ENCODE data around the gene CHIA.

DNA sequence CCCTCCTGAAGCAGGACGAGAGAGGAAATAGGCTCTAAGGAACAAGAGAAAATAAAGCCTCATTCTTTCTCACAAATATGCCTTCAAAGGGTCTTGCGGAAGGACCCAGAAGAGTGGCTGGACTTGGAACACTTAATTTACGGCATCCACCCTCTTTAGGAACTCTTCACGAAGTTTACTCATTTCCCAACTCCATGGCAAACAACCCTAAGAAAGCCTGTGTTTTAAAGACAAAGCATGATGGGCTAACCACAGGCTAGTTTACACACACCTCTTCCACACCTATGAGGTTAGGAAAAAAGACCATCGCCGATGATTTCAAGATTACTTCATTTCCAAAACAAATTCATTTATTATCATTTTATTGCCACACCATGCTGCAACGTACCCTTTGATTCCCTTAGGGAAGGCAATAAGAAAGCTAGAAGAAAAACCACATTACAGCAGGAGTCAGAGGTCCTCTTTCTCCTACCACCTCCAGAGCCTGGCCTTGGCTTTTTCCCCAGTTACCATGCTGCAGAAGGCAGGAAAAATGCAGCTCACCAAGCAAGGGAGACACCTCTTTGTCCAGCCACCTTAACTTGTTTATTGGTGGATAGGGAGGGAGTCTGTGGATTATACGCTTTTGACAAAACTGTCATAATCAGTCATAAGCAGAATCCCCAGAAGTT is 33.5 kb upstream of the CHIA start:
- TF ChIP-seq, protein P1, sequence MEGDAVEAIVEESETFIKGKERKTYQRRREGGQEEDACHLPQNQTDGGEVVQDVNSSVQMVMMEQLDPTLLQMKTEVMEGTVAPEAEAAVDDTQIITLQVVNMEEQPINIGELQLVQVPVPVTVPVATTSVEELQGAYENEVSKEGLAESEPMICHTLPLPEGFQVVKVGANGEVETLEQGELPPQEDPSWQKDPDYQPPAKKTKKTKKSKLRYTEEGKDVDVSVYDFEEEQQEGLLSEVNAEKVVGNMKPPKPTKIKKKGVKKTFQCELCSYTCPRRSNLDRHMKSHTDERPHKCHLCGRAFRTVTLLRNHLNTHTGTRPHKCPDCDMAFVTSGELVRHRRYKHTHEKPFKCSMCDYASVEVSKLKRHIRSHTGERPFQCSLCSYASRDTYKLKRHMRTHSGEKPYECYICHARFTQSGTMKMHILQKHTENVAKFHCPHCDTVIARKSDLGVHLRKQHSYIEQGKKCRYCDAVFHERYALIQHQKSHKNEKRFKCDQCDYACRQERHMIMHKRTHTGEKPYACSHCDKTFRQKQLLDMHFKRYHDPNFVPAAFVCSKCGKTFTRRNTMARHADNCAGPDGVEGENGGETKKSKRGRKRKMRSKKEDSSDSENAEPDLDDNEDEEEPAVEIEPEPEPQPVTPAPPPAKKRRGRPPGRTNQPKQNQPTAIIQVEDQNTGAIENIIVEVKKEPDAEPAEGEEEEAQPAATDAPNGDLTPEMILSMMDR (IDR thresholded peaks at IDR 0.05), result no peak
- no peak for TF ChIP-seq POLR2A (IDR thresholded peaks at IDR 0.05)

All from tibial nerve (tissue), 3 donors.